Activated CD8-positive, alpha-beta T cell treated with anti-CD3 and anti-CD28 coated beads for 36 hours (primary cell): Measurements from ENCODE around the gene ARG1. TPM values are rescaled to one million over a fixed set of nuclear protein-coding genes. Genes with fewer than 3 reads are reported as not detected.
"Not testable (repeated sequence)": the region's sequence is repeated elsewhere in the genome, so short reads cannot be mapped to it uniquely, and the experiment has no call there.

ENCODE experiments used
- ATAC-seq: fragments of 200-7000 bp; cut with Tn5 transposase; one replicate; pipeline ENCODE4 v1.10.0; 2021; ENCODE audit warnings: mild to moderate bottlenecking, moderate library complexity
- CTCF ChIA-PET: fragments of 350-600 bp; sonication (Branson Sonifier 250); formaldehyde crosslinking; loops from one replicate; lab custom pipeline; 2021; ENCODE audit warnings: antibody characterized with exemption; lab: Charles Lee
- POLR2A ChIA-PET: fragments of 350-600 bp; sonication (Branson Sonifier 250); formaldehyde crosslinking; loops from one replicate; lab custom pipeline; 2021; ENCODE audit warnings: antibody characterized with exemption; lab: Charles Lee
- DNase-seq: peaks from one replicate; pipeline ENCODE4 v3.0.0-alpha.2; 2020
- H3K27ac Mint-ChIP-seq: one replicate; pipeline ENCODE4 v1.8.0; 2021; ENCODE audit warnings: mild to moderate bottlenecking, mixed read lengths
- H3K27me3 Mint-ChIP-seq: one replicate; pipeline ENCODE4 v1.8.0; 2021; ENCODE audit warnings: mixed read lengths
- H3K36me3 Mint-ChIP-seq: one replicate; pipeline ENCODE4 v1.8.0; 2021; ENCODE audit warnings: low read depth, mixed read lengths
- H3K4me1 Mint-ChIP-seq: one replicate; pipeline ENCODE4 v1.8.0; 2021; ENCODE audit warnings: low read depth, mixed read lengths
- H3K4me3 Mint-ChIP-seq: one replicate; pipeline ENCODE4 v1.8.0; 2021; ENCODE audit warnings: mild to moderate bottlenecking, moderate library complexity, mixed read lengths
- H3K9me3 Mint-ChIP-seq: one replicate; pipeline ENCODE4 v1.8.0; 2021; ENCODE audit warnings: mixed read lengths
- CTCF ChIP-seq: fragments of 200-600 bp; IDR thresholded peaks from one replicate; pipeline ENCODE4 v1.8.0; 2022; ENCODE audit warnings: antibody characterized with exemption, mild to moderate bottlenecking
- intact Hi-C: fragments of 100-400 bp; cut with micrococcal nuclease; formaldehyde crosslinking; loops from one replicate; pipeline ENCODE4 v1.10.0; 2022
- total RNA-seq, 2 experiments: library from RNA; stranded (reverse); gene quantifications; one replicate each; pipeline ENCODE4 v1.2.3, GENCODE V29; 2021

The ARG1 gene
- total RNA-seq, 2 experiments from 2014 or later: not detected

GRCh38 chr6:131532580-131533039 is 40.4 kb upstream of the ARG1 start:
- H3K27ac Mint-ChIP-seq: peak overlapping the region; percentile 80
- no peaks in the 10 kb centered on the region for H3K36me3 Mint-ChIP-seq
- H3K4me1 Mint-ChIP-seq: peaks cover 49% of the 10 kb centered on the region
- TF ChIP-seq CTCF: no peak
- H3K4me3 Mint-ChIP-seq: no peak overlapping the region
- H3K9me3 Mint-ChIP-seq: no peaks in the 10 kb centered on the region
- POLR2A ChIA-PET: interaction anchor here (0.7 to 1.1 kb wide), 3 partner anchors 13 to 333 kb away, joined by 3 to 5 read pairs (median 3); no protein-coding TSS in a partner anchor
- ATAC-seq (peak; percentile 91), DNase-seq (peak; percentile 82)
- intact Hi-C loops: loop anchor here (5.0 kb wide), 1 partner anchor 650 kb away; no protein-coding TSS in a partner anchor
- H3K27me3 Mint-ChIP-seq: no peaks in the 10 kb centered on the region
- CTCF ChIA-PET: interaction anchor here (0.7 to 6.8 kb wide), 15 partner anchors 8 to 647 kb away, joined by 4 to 86 read pairs (median 8); no protein-coding TSS in a partner anchor

DNA sequence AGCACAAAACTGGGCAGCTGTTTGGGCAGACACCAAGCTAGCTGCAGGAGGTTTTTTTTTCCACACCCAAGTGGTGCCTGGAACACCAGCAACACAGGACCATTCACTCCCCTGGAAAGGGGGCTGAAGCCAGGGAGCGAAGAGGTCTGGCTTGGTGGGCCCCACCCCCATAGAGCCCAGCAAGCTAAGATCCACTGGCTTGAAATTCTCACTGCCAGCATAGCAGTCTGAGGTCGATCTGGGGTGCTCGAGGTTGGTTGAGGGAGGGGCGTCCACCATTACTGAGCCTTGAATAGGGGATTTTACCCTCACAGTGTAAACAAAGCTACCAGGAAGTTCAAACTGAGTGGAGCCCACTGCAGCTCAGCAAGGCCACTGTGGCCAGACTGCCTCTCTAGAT is 34.4 kb upstream of the ARG1 start:
- ATAC-seq, H3K9me3 Mint-ChIP-seq, DNase-seq, POLR2A ChIA-PET, H3K4me1 Mint-ChIP-seq, H3K27me3 Mint-ChIP-seq, intact Hi-C loops, H3K27ac Mint-ChIP-seq, H3K36me3 Mint-ChIP-seq, H3K4me3 Mint-ChIP-seq: not testable (repeated sequence)
- CTCF ChIA-PET: interaction anchor here (1.1 to 2.5 kb wide), 4 partner anchors 19 to 653 kb away, joined by 3 to 5 read pairs (median 4); partner anchors contain the start of gene MED23

DNA sequence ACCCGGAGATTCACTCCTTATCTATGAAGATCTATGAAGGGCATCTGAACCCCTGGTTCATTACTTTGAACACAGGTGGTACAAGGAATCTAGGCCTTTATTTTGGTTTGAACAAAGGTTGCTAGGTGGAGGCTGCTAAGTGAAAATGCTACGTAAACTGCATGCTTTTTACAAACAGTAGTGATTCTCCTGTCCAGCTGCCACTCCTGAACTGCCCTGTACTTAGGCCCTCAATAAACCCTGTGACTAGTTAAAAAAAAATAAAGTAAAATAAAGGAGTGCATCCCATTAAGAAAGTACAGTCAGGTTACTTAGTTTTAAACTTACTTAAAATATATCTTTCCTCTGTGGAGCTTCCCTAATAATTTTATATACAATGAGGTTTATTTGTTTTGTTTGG is 27.7 kb upstream of the ARG1 start:
- ChIA-PET CTCF (interaction anchor here (1.8 kb wide), 1 partner anchor 83 kb away, joined by 4 read pairs; the partner anchor contains the start of gene MED23), POLR2A (no interaction called here)
- no peaks in the 10 kb centered on the region for H3K4me1 Mint-ChIP-seq
- H3K9me3 Mint-ChIP-seq: no peaks in the 10 kb centered on the region
- intact Hi-C loops: no loop called here
- H3K4me3 Mint-ChIP-seq: no peak overlapping the region
- DNase-seq: no peak
- no peak for TF ChIP-seq CTCF
- no peaks in the 10 kb centered on the region for H3K27me3 Mint-ChIP-seq
- ATAC-seq: no peak
- H3K27ac Mint-ChIP-seq: no peak overlapping the region
- H3K36me3 Mint-ChIP-seq: no peaks in the 10 kb centered on the region

- CTCF ChIA-PET: interaction anchor here (1.4 kb wide), 1 partner anchor 663 kb away, joined by 3 read pairs; no protein-coding TSS in a partner anchor
- POLR2A ChIA-PET: no interaction called here
- TF ChIP-seq CTCF: no peak
- no peak for DNase-seq
- H3K27me3 Mint-ChIP-seq: no peaks in the 10 kb centered on the region
- no peak for ATAC-seq
- no peaks in the 10 kb centered on the region for H3K9me3 Mint-ChIP-seq
- no peak overlapping the region for H3K4me3 Mint-ChIP-seq
- no peaks in the 10 kb centered on the region for H3K36me3 Mint-ChIP-seq
- H3K4me1 Mint-ChIP-seq: no peaks in the 10 kb centered on the region
- intact Hi-C loops: no loop called here
- H3K27ac Mint-ChIP-seq: no peak overlapping the region
Measured at GRCh38 chr6:131547488-131547887, 25.5 kb upstream of the ARG1 start.

DNA sequence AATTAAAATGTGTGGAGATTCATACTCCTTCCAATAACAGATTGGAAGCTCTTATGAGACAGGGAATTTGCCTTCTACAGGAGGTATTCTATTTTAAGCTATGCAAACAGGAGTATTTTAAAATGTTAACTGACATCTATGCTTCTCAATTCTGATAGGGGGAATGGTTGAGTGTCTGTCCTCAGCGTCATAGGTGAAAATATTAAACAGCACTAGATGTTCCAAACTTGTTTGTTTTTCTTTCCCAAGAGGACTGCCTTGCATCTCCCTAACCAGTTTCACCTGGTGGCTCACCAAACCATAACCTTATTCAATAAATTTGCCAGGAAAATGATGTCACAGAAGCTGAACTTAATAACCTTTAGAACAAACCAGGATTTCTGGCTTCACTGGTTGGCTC is 24.6 kb upstream of the ARG1 start:
- intact Hi-C loops: no loop called here

More for the DNA sequence above, 24.6 kb upstream of the ARG1 start:
- Mint-ChIP-seq H3K9me3 (no peaks in the 10 kb centered on the region), H3K27me3 (peaks cover 1% of the 10 kb centered on the region), H3K27ac (no peak overlapping the region), H3K36me3 (no peaks in the 10 kb centered on the region), H3K4me3 (no peak overlapping the region), H3K4me1 (no peaks in the 10 kb centered on the region)
- no peak for TF ChIP-seq CTCF
- CTCF ChIA-PET: interaction anchor here (0.8 to 1.7 kb wide), 2 partner anchors 14 to 25 kb away, joined by 4 to 6 read pairs; no protein-coding TSS in a partner anchor
- ATAC-seq: no peak
- POLR2A ChIA-PET: interaction anchor here (0.5 to 0.9 kb wide), 2 partner anchors 18 to 272 kb away, joined by 3 read pairs; no protein-coding TSS in a partner anchor
- DNase-seq: no peak
